HepG2 (cell line): Measurements from ENCODE around the gene SMIM43. TPM values are rescaled to one million over a fixed set of nuclear protein-coding genes. Genes with fewer than 3 reads are reported as not detected.

Source experiments
- ARHGAP35 ChIP-seq: sonication (generic); formaldehyde crosslinking; IDR thresholded peaks from 2 replicates; pipeline ENCODE4 v1.9.0; 2022; ENCODE audit warnings: mild to moderate bottlenecking, inconsistent platforms, moderate library complexity, missing genetic modification reagents, borderline replicate concordance
- BCL6 ChIP-seq: IDR thresholded peaks from 2 replicates; pipeline ENCODE4 v1.6.1; 2016; ENCODE audit warnings: missing genetic modification reagents, missing compliant biosample characterization
- HES4 ChIP-seq: sonication (generic); formaldehyde crosslinking; IDR thresholded peaks from 2 replicates; pipeline ENCODE4 v1.9.0; 2021; ENCODE audit warnings: mild to moderate bottlenecking, missing genetic modification reagents, borderline replicate concordance
- HOXA3 ChIP-seq: sonication (generic); formaldehyde crosslinking; IDR thresholded peaks from 2 replicates; pipeline ENCODE4 v1.5.0; 2020; ENCODE audit warnings: missing genetic modification reagents
- JDP2 ChIP-seq: sonication (generic); formaldehyde crosslinking; IDR thresholded peaks from 2 replicates; pipeline ENCODE4 v1.8.1; 2022; ENCODE audit warnings: missing genetic modification reagents, borderline replicate concordance
- NKX3-1 ChIP-seq: sonication (generic); formaldehyde crosslinking; IDR thresholded peaks from 2 replicates; pipeline ENCODE4 v1.5.0; 2020; ENCODE audit warnings: missing genetic modification reagents
- NRL ChIP-seq: sonication (generic); formaldehyde crosslinking; IDR thresholded peaks from 2 replicates; pipeline ENCODE4 v1.5.0; 2020; ENCODE audit warnings: missing genetic modification reagents, mild to moderate bottlenecking, moderate library complexity, borderline replicate concordance
- RFXANK ChIP-seq: IDR thresholded peaks from 2 replicates; pipeline ENCODE4 v1.6.1; 2016
- RNF219 ChIP-seq: sonication (generic); formaldehyde crosslinking; IDR thresholded peaks from 2 replicates; pipeline ENCODE4 v1.5.0; 2020; ENCODE audit warnings: mild to moderate bottlenecking, missing genetic modification reagents
- RORA ChIP-seq: sonication (generic); formaldehyde crosslinking; IDR thresholded peaks from 2 replicates; pipeline ENCODE4 v1.5.0; 2020; ENCODE audit warnings: mild to moderate bottlenecking, missing genetic modification reagents, moderate library complexity
- SALL1 ChIP-seq: sonication (generic); formaldehyde crosslinking; IDR thresholded peaks from 2 replicates; pipeline ENCODE4 v1.8.0; 2022; ENCODE audit warnings: mild to moderate bottlenecking, missing genetic modification reagents
- SATB2 ChIP-seq: sonication (generic); formaldehyde crosslinking; IDR thresholded peaks from 2 replicates; pipeline ENCODE4 v1.5.0; 2020; ENCODE audit warnings: missing genetic modification reagents
- TERF1 ChIP-seq: sonication (generic); formaldehyde crosslinking; IDR thresholded peaks from 2 replicates; pipeline ENCODE4 v1.8.0; 2022; ENCODE audit warnings: mild to moderate bottlenecking, missing genetic modification reagents, moderate library complexity
- YEATS2 ChIP-seq: sonication (generic); formaldehyde crosslinking; IDR thresholded peaks from 2 replicates; pipeline ENCODE4 v1.4.0; 2020; ENCODE audit warnings: missing genetic modification reagents, borderline replicate concordance
- ZBTB42 ChIP-seq: sonication (generic); formaldehyde crosslinking; IDR thresholded peaks from 2 replicates; pipeline ENCODE4 v1.5.0; 2020; ENCODE audit warnings: mild to moderate bottlenecking, missing genetic modification reagents
- ZNF230 ChIP-seq: sonication (generic); formaldehyde crosslinking; IDR thresholded peaks from 2 replicates; pipeline ENCODE4 v1.4.0; 2020; ENCODE audit warnings: mild to moderate bottlenecking, missing genetic modification reagents
- ZNF430 ChIP-seq: sonication (generic); formaldehyde crosslinking; IDR thresholded peaks from 2 replicates; pipeline ENCODE4 v1.9.0; 2021; ENCODE audit warnings: mild to moderate bottlenecking, missing genetic modification reagents
- ZNF646 ChIP-seq: sonication (generic); formaldehyde crosslinking; IDR thresholded peaks from 2 replicates; pipeline ENCODE4 v1.9.0; 2021; ENCODE audit warnings: mild to moderate bottlenecking, missing genetic modification reagents
- ZNF773 ChIP-seq: sonication (generic); formaldehyde crosslinking; IDR thresholded peaks from 2 replicates; pipeline ENCODE4 v1.4.0; 2020; ENCODE audit warnings: missing genetic modification reagents, borderline replicate concordance
- ZNF777 ChIP-seq: sonication (generic); formaldehyde crosslinking; IDR thresholded peaks from 2 replicates; pipeline ENCODE4 v1.4.0; 2020; ENCODE audit warnings: missing genetic modification reagents
- polyA plus RNA-seq, 8 experiments: library from polyadenylated mRNA; depleted of rRNA in 3 of 8; stranded (reverse) in 7 of 8; unstranded in 1 of 8; fragments of >200 nt; fragmentation: Illumina TruSeq in 4 of 8; extraction: Trizol in 4 of 8; gene quantifications; 2 replicates each; pipeline versions ENCODE4 v1.2.1 to v1.2.3, GENCODE V29; 2011 to 2016; ENCODE audit warnings: low read depth in 4 of 8, missing spikeins in 1 of 8, mixed read lengths in 1 of 8; ENCODE audit not compliant: insufficient read depth in 1 of 8
- total RNA-seq, 5 experiments: library from RNA; depleted of rRNA; stranded (reverse); fragments of >200 nt; fragmentation: Illumina TruSeq; extraction: Trizol; gene quantifications; 2 replicates each; pipeline ENCODE4 v1.2.3, GENCODE V29; 2016; ENCODE audit warnings: low read depth in 1 of 5

Gene SMIM43
- total and polyA plus RNA-seq, 2 of the 13 experiments (the other 11 are each of a cell fraction or from before 2014, with no cell fraction given), result not detected

GRCh38 chr4:121800961-121801714 is 36.2 kb upstream of the SMIM43 start, which contains the start of gene EXOSC9 (continued):
- TF ChIP-seq ZNF773 (CRISPR knock-in tag) (0 out of 2 replicates have a peak, but pooled peaks have one; percentile 39), SALL1 (CRISPR knock-in tag) (peak; percentile 77), HES4 (CRISPR knock-in tag) (no peak), HOXA3 (CRISPR knock-in tag) (peak; percentile 98), ARHGAP35 (CRISPR knock-in tag) (peak; percentile 53; the same call in 1 of the 2 replicates), TERF1 (CRISPR knock-in tag) (no peak), JDP2 (no peak), BCL6 (CRISPR knock-in tag) (peak; percentile 59), RNF219 (CRISPR knock-in tag) (no peak), ZBTB42 (CRISPR knock-in tag) (0 out of 2 replicates have a peak, but pooled peaks have one; percentile 45), SATB2 (peak; percentile 70; the same call in 1 of the 2 replicates), ZNF430 (peak; percentile 78; the same call in 1 of the 2 replicates), NKX3-1 (CRISPR knock-in tag) (peak; percentile 89; the same call in 1 of the 2 replicates), YEATS2 (CRISPR knock-in tag) (peak; percentile 97), ZNF777 (CRISPR knock-in tag) (no peak; the same call in 1 of the 2 replicates), RORA (CRISPR knock-in tag) (no peak), RFXANK (CRISPR knock-in tag) (no peak; the same call in 1 of the 2 replicates), ZNF646 (CRISPR knock-in tag) (no peak), NRL (CRISPR knock-in tag) (peak; percentile 92), ZNF230 (peak; percentile 54; the same call in 1 of the 2 replicates)
